ENCODE data around the gene PIH1D1. TPM values are rescaled to one million over a fixed set of nuclear protein-coding genes. Genes with fewer than 3 reads are reported as not detected.

PIH1D1 gene
- total and polyA plus RNA-seq, 12 donors, result 15.7 to 60.0 (median 29.3) TPM

- no peak overlapping the region for H3K27ac ChIP-seq
- WGBS, 2 donors, result 80 to 81% methylated on average over 8 of the region's 8 CpGs
- H3K9me3 ChIP-seq, result no peaks in the 10 kb centered on the region
- ATAC-seq (no peak), DNase-seq (no peak)
- no peaks in the 10 kb centered on the region for H3K36me3 ChIP-seq
- H3K4me1 ChIP-seq, result peaks cover 0 to under 1% (median 0%) of the 10 kb centered on the region in 9 donors
- no peak overlapping the region for H3K4me3 ChIP-seq
- no peak for TF ChIP-seq CTCF (IDR thresholded peaks at IDR 0.05)
- peaks cover 5 to 30% (median 9%) of the 10 kb centered on the region in 7 donors for H3K27me3 ChIP-seq
- intact Hi-C loops (cut with DNase I), result loop anchor here in 1 of 10 donors (10.0 kb wide), 1 partner anchor 148 kb away; no protein-coding TSS in a partner anchor
These were observed 54.7 kb downstream of the PIH1D1 start for GRCh38 chr19:49396738-49397505.

Small RNA genes lying within 50 kb of the gene (microRNA-seq; reads per million reads assigned to microRNA genes)
- gene MIR150, result 622 to 886 reads per million in 2 donors

Other genes with a start within 250 kb of the PIH1D1 start
- 1 to 10 TPM in 2 of 10 donors, under 1 TPM in 8; 0.25 to 1.0 (median 0.77) TPM for gene SLC6A16, start 126.6 kb downstream of the PIH1D1 start, total RNA-seq
- gene SLC6A16, start 126.6 kb downstream of the PIH1D1 start, polyA plus RNA-seq, result 1 to 10 TPM in 1 of 2 donors, under 1 TPM in 1; 0.13 to 3.1 TPM
- 10 to 100 TPM in 2 of 10 donors, 1 to 10 TPM in 8; 2.0 to 34.2 (median 3.9) TPM for gene CD37, start 116.4 kb downstream of the PIH1D1 start, total RNA-seq
- 1 to 10 TPM; 2.3 to 3.5 TPM for gene CD37, start 116.4 kb downstream of the PIH1D1 start, polyA plus RNA-seq
- 10 to 100 TPM; 34.1 to 67.8 (median 45.1) TPM for gene TEAD2, start 89.4 kb downstream of the PIH1D1 start, total RNA-seq
- 10 to 100 TPM; 43.5 to 50.5 TPM for gene TEAD2, start 89.4 kb downstream of the PIH1D1 start, polyA plus RNA-seq
- under 1 TPM in 3 of 10 donors, not detected in 7; 0.22 to 0.54 (median 0.26) TPM for gene DKKL1, start 87.9 kb downstream of the PIH1D1 start, total RNA-seq
- under 1 TPM in 1 of 2 donors, not detected in 1; 0.20 TPM for gene DKKL1, start 87.9 kb downstream of the PIH1D1 start, polyA plus RNA-seq
- not detected for gene KASH5, start 63.6 kb downstream of the PIH1D1 start, total RNA-seq
- not detected for gene KASH5, start 63.6 kb downstream of the PIH1D1 start, polyA plus RNA-seq
- gene PTH2, start 28.4 kb downstream of the PIH1D1 start, total RNA-seq, result not detected
- not detected for gene PTH2, start 28.4 kb downstream of the PIH1D1 start, polyA plus RNA-seq
- gene GFY, start 26.4 kb downstream of the PIH1D1 start, total RNA-seq, result not detected
- gene GFY, start 26.4 kb downstream of the PIH1D1 start, polyA plus RNA-seq, result under 1 TPM in 1 of 2 donors, not detected in 1; 0.13 TPM
- 1 to 10 TPM in 4 of 10 donors, under 1 TPM in 6; 0.17 to 2.3 (median 0.86) TPM for gene SLC17A7, start 10.3 kb downstream of the PIH1D1 start, total RNA-seq
- 1 to 10 TPM in 1 of 2 donors, under 1 TPM in 1; 0.88 to 2.0 TPM for gene SLC17A7, start 10.3 kb downstream of the PIH1D1 start, polyA plus RNA-seq
- 10 to 100 TPM in 3 of 10 donors, 1 to 10 TPM in 7; 4.4 to 14.9 (median 7.4) TPM for gene ALDH16A1, start 1.4 kb upstream of the PIH1D1 start, total RNA-seq
- 10 to 100 TPM; 17.8 to 19.9 TPM for gene ALDH16A1, start 1.4 kb upstream of the PIH1D1 start, polyA plus RNA-seq
- 10 to 100 TPM in 1 of 10 donors, 1 to 10 TPM in 9; 1.6 to 14.8 (median 3.1) TPM for gene FLT3LG, start 22.4 kb upstream of the PIH1D1 start, total RNA-seq
- 10 to 100 TPM in 1 of 2 donors, 1 to 10 TPM in 1; 4.2 to 14.0 TPM for gene FLT3LG, start 22.4 kb upstream of the PIH1D1 start, polyA plus RNA-seq
- gene RPL13A, start 35.8 kb upstream of the PIH1D1 start, total RNA-seq, result 1,000 to 10,000 TPM; 1,171 to 1,844 (median 1,328) TPM
- 1,000 to 10,000 TPM; 1,376 to 2,740 TPM for gene RPL13A, start 35.8 kb upstream of the PIH1D1 start, polyA plus RNA-seq
- gene RPS11, start 44.6 kb upstream of the PIH1D1 start, total RNA-seq, result 1,000 to 10,000 TPM in 4 of 10 donors, 100 to 1,000 TPM in 6; 739 to 1,152 (median 854) TPM
- 1,000 to 10,000 TPM; 2,102 to 3,642 TPM for gene RPS11, start 44.6 kb upstream of the PIH1D1 start, polyA plus RNA-seq
- gene FCGRT, start 60.8 kb upstream of the PIH1D1 start, total RNA-seq, result 100 to 1,000 TPM in 2 of 10 donors, 10 to 100 TPM in 8; 49.0 to 175 (median 71.4) TPM
- gene FCGRT, start 60.8 kb upstream of the PIH1D1 start, polyA plus RNA-seq, result 10 to 100 TPM; 63.2 to 83.6 TPM
- 10 to 100 TPM in 2 of 10 donors, 1 to 10 TPM in 8; 4.7 to 23.4 (median 6.1) TPM for gene RCN3, start 76.2 kb upstream of the PIH1D1 start, total RNA-seq
- 10 to 100 TPM; 23.6 to 38.3 TPM for gene RCN3, start 76.2 kb upstream of the PIH1D1 start, polyA plus RNA-seq
- gene NOSIP, start 128.7 kb upstream of the PIH1D1 start, total RNA-seq, result 10 to 100 TPM; 38.0 to 53.9 (median 45.1) TPM
- gene NOSIP, start 128.7 kb upstream of the PIH1D1 start, polyA plus RNA-seq, result 100 to 1,000 TPM in 1 of 2 donors, 10 to 100 TPM in 1; 82.6 to 120 TPM
- gene PRRG2, start 129.5 kb upstream of the PIH1D1 start, total RNA-seq, result 1 to 10 TPM in 1 of 10 donors, under 1 TPM in 9; 0.34 to 1.0 (median 0.57) TPM
- 1 to 10 TPM; 1.1 to 2.4 TPM for gene PRRG2, start 129.5 kb upstream of the PIH1D1 start, polyA plus RNA-seq
- 10 to 100 TPM; 11.2 to 19.2 (median 16.7) TPM for gene PRR12, start 139.4 kb upstream of the PIH1D1 start, total RNA-seq
- gene PRR12, start 139.4 kb upstream of the PIH1D1 start, polyA plus RNA-seq, result 10 to 100 TPM in 1 of 2 donors, 1 to 10 TPM in 1; 5.2 to 11.1 TPM
- 100 to 1,000 TPM in 7 of 10 donors, 10 to 100 TPM in 3; 90.4 to 141 (median 113) TPM for gene RRAS, start 188.3 kb upstream of the PIH1D1 start, total RNA-seq
- 100 to 1,000 TPM; 208 to 215 TPM for gene RRAS, start 188.3 kb upstream of the PIH1D1 start, polyA plus RNA-seq
- gene SCAF1, start 190.4 kb upstream of the PIH1D1 start, total RNA-seq, result 10 to 100 TPM; 41.6 to 60.5 (median 45.2) TPM
- gene SCAF1, start 190.4 kb upstream of the PIH1D1 start, polyA plus RNA-seq, result 10 to 100 TPM; 20.2 to 25.8 TPM
- gene IRF3, start 214.0 kb upstream of the PIH1D1 start, total RNA-seq, result 10 to 100 TPM; 22.3 to 39.4 (median 24.7) TPM
- 10 to 100 TPM; 67.8 to 84.2 TPM for gene IRF3, start 214.0 kb upstream of the PIH1D1 start, polyA plus RNA-seq
- gene BCL2L12, start 214.1 kb upstream of the PIH1D1 start, total RNA-seq, result 10 to 100 TPM in 5 of 10 donors, 1 to 10 TPM in 5; 7.8 to 14.6 (median 9.8) TPM
- gene BCL2L12, start 214.1 kb upstream of the PIH1D1 start, polyA plus RNA-seq, result 10 to 100 TPM in 1 of 2 donors, 1 to 10 TPM in 1; 8.6 to 19.6 TPM
- gene PRMT1, start 225.5 kb upstream of the PIH1D1 start, total RNA-seq, result 100 to 1,000 TPM; 112 to 146 (median 127) TPM
- 100 to 1,000 TPM in 1 of 2 donors, 10 to 100 TPM in 1; 80.0 to 270 TPM for gene PRMT1, start 225.5 kb upstream of the PIH1D1 start, polyA plus RNA-seq
- gene ADM5, start 237.8 kb upstream of the PIH1D1 start, total RNA-seq, result under 1 TPM; 0.16 to 0.74 (median 0.47) TPM
- gene ADM5, start 237.8 kb upstream of the PIH1D1 start, polyA plus RNA-seq, result 1 to 10 TPM; 1.1 to 1.6 TPM
- gene CPT1C, start 239.3 kb upstream of the PIH1D1 start, total RNA-seq, result 1 to 10 TPM; 1.4 to 3.6 (median 1.9) TPM
- gene CPT1C, start 239.3 kb upstream of the PIH1D1 start, polyA plus RNA-seq, result 10 to 100 TPM in 1 of 2 donors, 1 to 10 TPM in 1; 4.8 to 10.7 TPM

Measured in heart right ventricle (tissue), 16 donors.